GM12892 (cell line): ENCODE data around the gene FH.

Experiments used
- POLR2A ChIP-seq: IDR thresholded peaks from 2 replicates; pipeline ENCODE4 v1.6.1; 2011; ENCODE audit warnings: low read depth, low read length, control low read depth
- POLR2AphosphoS5 ChIP-seq: IDR thresholded peaks from 2 replicates; pipeline ENCODE4 v1.6.1; 2011; ENCODE audit warnings: low read depth, low read length, control low read depth

DNA sequence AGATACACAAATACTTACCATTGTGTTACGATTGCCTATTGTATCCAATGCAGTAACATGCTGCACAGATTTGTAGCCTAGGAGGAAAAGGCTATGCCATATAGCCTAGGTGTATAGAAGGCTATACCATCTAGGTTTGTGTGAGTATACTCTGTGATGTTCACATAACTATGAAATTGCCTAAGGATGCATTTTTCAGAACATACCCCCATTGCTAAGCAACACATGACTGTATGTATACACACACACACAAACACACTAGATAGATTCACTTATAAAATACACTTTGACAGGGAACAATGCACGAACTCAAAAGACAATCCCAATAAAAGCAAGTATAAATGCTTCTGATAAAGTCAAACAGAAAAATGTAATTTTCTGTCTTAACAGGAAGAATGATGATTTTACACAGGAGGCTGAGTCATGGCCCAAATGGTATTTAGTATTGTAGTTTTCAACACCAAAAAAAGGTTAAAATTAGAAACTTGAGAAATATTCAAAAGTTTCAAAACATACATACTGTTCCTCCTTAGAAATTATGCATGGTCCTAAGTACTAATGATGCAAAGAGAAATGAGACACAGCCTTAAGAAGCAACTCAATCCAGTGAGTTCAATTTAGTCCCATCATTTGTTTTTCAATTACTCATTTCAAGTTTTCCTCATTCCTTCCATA, 12.2 kb downstream of the FH start:
- TF ChIP-seq POLR2A (no peak), POLR2AphosphoS5 (no peak)
